A549 treated with dexamethasone at 1 μM for 4 hours (cell line): Measurements from ENCODE around the gene SLC45A1. TPM values are rescaled to one million over a fixed set of nuclear protein-coding genes. Genes with fewer than 3 reads are reported as not detected.

Source experiments
- total RNA-seq: library from RNA; stranded (reverse); fragments of 200-300 nt; extraction: Qiagen RNA extraction; gene quantifications from 5 replicates; pipeline ENCODE4 v1.2.3, GENCODE V29; 2022

Gene SLC45A1
- 6.2 to 11.2 TPM (median 9.9 TPM) in 5 replicates for total RNA-seq

DNA sequence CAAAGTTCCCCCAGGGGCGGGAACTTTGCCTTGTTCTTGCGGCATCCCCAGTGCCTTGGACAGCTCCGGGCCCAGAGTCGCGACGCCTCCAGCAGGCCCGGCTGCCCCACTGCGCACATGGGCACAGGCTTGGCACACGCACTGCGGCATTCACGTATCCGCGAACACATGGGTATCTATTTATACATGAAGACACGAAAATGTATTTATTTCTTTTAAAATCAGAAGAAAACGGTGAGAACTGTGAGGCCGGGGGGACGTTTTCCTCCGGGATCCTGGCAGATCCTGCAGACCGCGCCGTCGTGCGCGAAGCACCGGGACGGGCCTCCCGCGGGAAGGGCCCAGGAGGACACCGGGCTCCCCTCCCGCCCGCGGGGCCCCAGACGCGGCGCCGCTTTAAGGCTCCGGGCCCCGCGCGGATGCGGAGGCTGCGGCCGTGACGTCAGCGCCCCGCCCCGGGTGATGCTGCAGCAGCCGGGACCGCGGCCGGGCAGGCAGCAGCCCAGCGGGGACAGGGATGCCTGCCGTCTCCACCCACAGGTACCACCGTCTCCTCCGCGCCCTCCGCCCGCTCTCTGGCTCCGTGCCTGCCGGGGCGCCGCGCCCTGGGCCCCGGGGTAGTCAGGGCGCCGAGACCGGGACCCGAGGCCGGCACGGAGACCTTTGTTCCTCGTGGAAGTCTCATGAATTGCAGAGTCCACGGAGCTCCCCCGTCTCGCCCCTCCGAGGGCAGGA, at the start of gene SLC45A1:
Gene SLC45A1 (plus strand): TSS at position 468 of the 735 bp plus-strand sequence. CDS start 6,216 bp downstream, outside the sequence.

